Keratinocyte (primary cell): Measurements from ENCODE around the gene MORF4L2.

Source experiments
- EZH2 ChIP-seq: IDR thresholded peaks from one replicate; pipeline ENCODE4 v1.6.1; 2012; ENCODE audit warnings: inconsistent platforms, mild to moderate bottlenecking, low read length, moderate library complexity
- TF ChIP-seq, protein P1 (sequence below), 3 experiments: IDR thresholded peaks in 1 of 3; conservative IDR thresholded peaks in 1 of 3; optimal IDR thresholded peaks in 1 of 3; 2 replicates in 2 of 3; 3 replicates in 1 of 3; pipeline versions ENCODE3 to v1.5.1; 2011; ENCODE audit warnings: low read length in 3 of 3, mild to moderate bottlenecking in 3 of 3, moderate library complexity in 2 of 3, control low read depth in 1 of 3, inconsistent platforms in 1 of 3; ENCODE audit not compliant: insufficient read depth in 2 of 3; ENCODE audit errors: extremely low read depth in 1 of 3

DNA sequence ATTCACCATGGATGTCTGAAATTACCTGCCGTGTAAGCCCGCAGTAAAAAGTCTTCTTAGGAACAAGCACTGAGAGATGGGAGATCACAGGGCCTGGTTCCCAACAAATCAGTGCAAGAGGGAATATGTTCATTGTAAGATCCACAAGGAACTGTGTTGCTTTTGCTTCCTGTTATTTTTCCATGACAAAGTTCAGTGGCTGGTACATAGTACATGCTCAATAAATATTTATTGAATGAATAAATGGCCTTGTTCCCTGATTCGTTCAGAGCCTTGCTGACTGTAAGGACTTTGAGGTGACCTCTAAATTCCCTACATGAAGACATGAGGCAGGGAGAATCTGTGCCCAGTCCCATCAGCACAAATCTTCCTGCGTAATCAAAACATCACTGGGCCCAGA, 31.6 kb upstream of the MORF4L2 start:
- TF ChIP-seq, protein P1, sequence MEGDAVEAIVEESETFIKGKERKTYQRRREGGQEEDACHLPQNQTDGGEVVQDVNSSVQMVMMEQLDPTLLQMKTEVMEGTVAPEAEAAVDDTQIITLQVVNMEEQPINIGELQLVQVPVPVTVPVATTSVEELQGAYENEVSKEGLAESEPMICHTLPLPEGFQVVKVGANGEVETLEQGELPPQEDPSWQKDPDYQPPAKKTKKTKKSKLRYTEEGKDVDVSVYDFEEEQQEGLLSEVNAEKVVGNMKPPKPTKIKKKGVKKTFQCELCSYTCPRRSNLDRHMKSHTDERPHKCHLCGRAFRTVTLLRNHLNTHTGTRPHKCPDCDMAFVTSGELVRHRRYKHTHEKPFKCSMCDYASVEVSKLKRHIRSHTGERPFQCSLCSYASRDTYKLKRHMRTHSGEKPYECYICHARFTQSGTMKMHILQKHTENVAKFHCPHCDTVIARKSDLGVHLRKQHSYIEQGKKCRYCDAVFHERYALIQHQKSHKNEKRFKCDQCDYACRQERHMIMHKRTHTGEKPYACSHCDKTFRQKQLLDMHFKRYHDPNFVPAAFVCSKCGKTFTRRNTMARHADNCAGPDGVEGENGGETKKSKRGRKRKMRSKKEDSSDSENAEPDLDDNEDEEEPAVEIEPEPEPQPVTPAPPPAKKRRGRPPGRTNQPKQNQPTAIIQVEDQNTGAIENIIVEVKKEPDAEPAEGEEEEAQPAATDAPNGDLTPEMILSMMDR (optimal IDR thresholded peaks at IDR 0.05 in 1 of 3, IDR thresholded peaks at IDR 0.05 in 1 of 3, conservative IDR thresholded peaks at IDR 0.05 in 1 of 3; ENCODE audit: extremely low read depth in 1 of 3, insufficient read depth in 2 of 3, low read length in 3 of 3): no peak
- no peak for TF ChIP-seq EZH2
